HEK293 (cell line): ENCODE data around the gene TRAF7.

ENCODE experiments used
- CTCF ChIA-PET: fragments of 350-600 bp; formaldehyde crosslinking; extraction: SDS; loops from one replicate; lab custom pipeline; 2021; ENCODE audit warnings: antibody characterized with exemption; lab: Yijun Ruan, JAX
- POLR2A ChIA-PET: fragments of 300-600 bp; formaldehyde crosslinking; extraction: SDS; loops from one replicate; lab custom pipeline; 2020; ENCODE audit warnings: antibody characterized with exemption, inconsistent platforms; lab: Yijun Ruan, JAX
- H3K27ac ChIP-seq: fragments of 200-500 bp; sonication (Bioruptor generic); 2 replicates; pipeline ENCODE4 v1.5.1; 2014; ENCODE audit warnings: low read depth, low read length, control low read depth, inconsistent platforms; ENCODE audit errors: extremely low read depth
- H3K36me3 ChIP-seq, 2 experiments: fragments of 200-500 bp in 1 of 2; sonication (Bioruptor generic) in 1 of 2; 1 replicate in 1 of 2; 2 replicates in 1 of 2; pipeline ENCODE4 v1.5.1; 2014 to 2017; ENCODE audit warnings: inconsistent platforms in 2 of 2, low read length in 2 of 2; ENCODE audit not compliant: control insufficient read depth in 2 of 2, insufficient read depth in 1 of 2
- H3K4me1 ChIP-seq: fragments of 200-500 bp; sonication (Bioruptor generic); 2 replicates; pipeline ENCODE4 v1.5.1; 2014; ENCODE audit warnings: mild to moderate bottlenecking, low read length, inconsistent platforms; ENCODE audit not compliant: control insufficient read depth, insufficient read depth
- H3K4me3 ChIP-seq: 2 replicates; pipeline ENCODE4 v1.5.1; 2011; ENCODE audit warnings: low read depth, mild to moderate bottlenecking, control low read depth, low read length, moderate library complexity
- H3K9me3 ChIP-seq: fragments of 200-500 bp; sonication (Bioruptor generic); 2 replicates; pipeline ENCODE4 v1.5.1; 2014; ENCODE audit warnings: low read depth, low read length, inconsistent platforms; ENCODE audit not compliant: control insufficient read depth, insufficient read depth
- EGR2 ChIP-seq: fragments of 450-650 bp; formaldehyde crosslinking; IDR thresholded peaks from 2 replicates; pipeline ENCODE4 v1.5.1; 2016; ENCODE audit warnings: low read depth, missing biosample characterization, missing genetic modification characterization
- KLF1 ChIP-seq: fragments of 450-650 bp; formaldehyde crosslinking; IDR thresholded peaks from 2 replicates; pipeline ENCODE4 v1.5.1; 2016; ENCODE audit warnings: missing biosample characterization, missing genetic modification characterization
- RBAK ChIP-seq: fragments of 450-650 bp; formaldehyde crosslinking; IDR thresholded peaks from 2 replicates; pipeline ENCODE4 v1.5.1; 2016; ENCODE audit warnings: missing biosample characterization, missing genetic modification characterization
- SP2 ChIP-seq: fragments of 450-650 bp; formaldehyde crosslinking; IDR thresholded peaks from 2 replicates; pipeline ENCODE4 v1.5.1; 2016; ENCODE audit warnings: missing biosample characterization, missing genetic modification characterization
- TCF7L2 ChIP-seq: IDR thresholded peaks from 2 replicates; pipeline ENCODE4 v1.6.1; 2011; ENCODE audit warnings: low read depth, mild to moderate bottlenecking, inconsistent platforms, low read length, moderate library complexity, borderline replicate concordance
- ZFHX2 ChIP-seq: fragments of 450-650 bp; formaldehyde crosslinking; conservative IDR thresholded peaks from 2 replicates; pipeline ENCODE4 v1.5.1; 2016; ENCODE audit warnings: missing biosample characterization, missing genetic modification characterization
- ZNF146 ChIP-seq: fragments of 450-650 bp; formaldehyde crosslinking; IDR thresholded peaks from 2 replicates; pipeline ENCODE4 v1.5.1; 2016; ENCODE audit warnings: missing biosample characterization, missing genetic modification characterization
- ZNF175 ChIP-seq: fragments of 450-650 bp; formaldehyde crosslinking; IDR thresholded peaks from 2 replicates; pipeline ENCODE4 v1.5.1; 2016; ENCODE audit warnings: missing biosample characterization, missing genetic modification characterization
- ZNF223 ChIP-seq: fragments of 450-650 bp; formaldehyde crosslinking; IDR thresholded peaks from 2 replicates; pipeline ENCODE4 v1.5.1; 2016; ENCODE audit warnings: missing biosample characterization, missing genetic modification characterization
- ZNF324 ChIP-seq: fragments of 450-650 bp; formaldehyde crosslinking; IDR thresholded peaks from 2 replicates; pipeline ENCODE4 v1.5.1; 2016; ENCODE audit warnings: missing biosample characterization, missing genetic modification characterization
- ZNF341 ChIP-seq: fragments of 450-650 bp; formaldehyde crosslinking; IDR thresholded peaks from 2 replicates; pipeline ENCODE4; 2016; ENCODE audit warnings: low read depth, missing biosample characterization, missing genetic modification characterization
- ZNF37A ChIP-seq: fragments of 450-650 bp; IDR thresholded peaks from 2 replicates; pipeline ENCODE4 v1.5.1; 2018; ENCODE audit warnings: missing biosample characterization, missing genetic modification characterization
- ZNF514 ChIP-seq: fragments of 450-650 bp; formaldehyde crosslinking; IDR thresholded peaks from 2 replicates; pipeline ENCODE4 v1.5.1; 2016; ENCODE audit warnings: missing biosample characterization, missing genetic modification characterization
- ZNF549 ChIP-seq: fragments of 450-650 bp; IDR thresholded peaks from 2 replicates; pipeline ENCODE4 v1.5.1; 2018; ENCODE audit warnings: missing biosample characterization, missing genetic modification characterization, mild to moderate bottlenecking, inconsistent platforms, moderate library complexity
- ZNF600 ChIP-seq: fragments of 450-650 bp; formaldehyde crosslinking; IDR thresholded peaks from 2 replicates; pipeline ENCODE4 v1.5.1; 2016; ENCODE audit warnings: missing biosample characterization, missing genetic modification characterization
- ZNF768 ChIP-seq: fragments of 450-650 bp; formaldehyde crosslinking; IDR thresholded peaks from 2 replicates; pipeline ENCODE4 v1.5.1; 2018; ENCODE audit warnings: missing biosample characterization, mild to moderate bottlenecking, missing genetic modification characterization
- ZNF776 ChIP-seq: fragments of 450-650 bp; formaldehyde crosslinking; IDR thresholded peaks from 2 replicates; pipeline ENCODE4 v1.5.0; 2017; ENCODE audit warnings: missing biosample characterization, missing genetic modification characterization, borderline replicate concordance
- ZNF777 ChIP-seq: fragments of 450-650 bp; formaldehyde crosslinking; IDR thresholded peaks from 2 replicates; pipeline ENCODE4 v1.5.1; 2017; ENCODE audit warnings: missing biosample characterization, missing genetic modification characterization, borderline replicate concordance
- ZNF837 ChIP-seq: fragments of 450-650 bp; formaldehyde crosslinking; IDR thresholded peaks from 2 replicates; pipeline ENCODE4 v1.5.1; 2016; ENCODE audit warnings: missing biosample characterization, missing genetic modification characterization
- TF ChIP-seq, protein P1 (sequence below): fragments of 450-650 bp; formaldehyde crosslinking; IDR thresholded peaks from 2 replicates; pipeline ENCODE4 v1.5.1; 2017; ENCODE audit warnings: missing biosample characterization, missing genetic modification characterization
- TF ChIP-seq, protein P2 (sequence below): fragments of 450-650 bp; formaldehyde crosslinking; IDR thresholded peaks from 2 replicates; pipeline ENCODE4 v1.5.1; 2016; ENCODE audit warnings: missing biosample characterization, missing genetic modification characterization
- TF ChIP-seq, protein P3 (sequence below): fragments of 450-650 bp; formaldehyde crosslinking; IDR thresholded peaks from 2 replicates; pipeline ENCODE4 v1.5.1; 2016; ENCODE audit warnings: missing biosample characterization, missing genetic modification characterization

The TRAF7 gene

DNA sequence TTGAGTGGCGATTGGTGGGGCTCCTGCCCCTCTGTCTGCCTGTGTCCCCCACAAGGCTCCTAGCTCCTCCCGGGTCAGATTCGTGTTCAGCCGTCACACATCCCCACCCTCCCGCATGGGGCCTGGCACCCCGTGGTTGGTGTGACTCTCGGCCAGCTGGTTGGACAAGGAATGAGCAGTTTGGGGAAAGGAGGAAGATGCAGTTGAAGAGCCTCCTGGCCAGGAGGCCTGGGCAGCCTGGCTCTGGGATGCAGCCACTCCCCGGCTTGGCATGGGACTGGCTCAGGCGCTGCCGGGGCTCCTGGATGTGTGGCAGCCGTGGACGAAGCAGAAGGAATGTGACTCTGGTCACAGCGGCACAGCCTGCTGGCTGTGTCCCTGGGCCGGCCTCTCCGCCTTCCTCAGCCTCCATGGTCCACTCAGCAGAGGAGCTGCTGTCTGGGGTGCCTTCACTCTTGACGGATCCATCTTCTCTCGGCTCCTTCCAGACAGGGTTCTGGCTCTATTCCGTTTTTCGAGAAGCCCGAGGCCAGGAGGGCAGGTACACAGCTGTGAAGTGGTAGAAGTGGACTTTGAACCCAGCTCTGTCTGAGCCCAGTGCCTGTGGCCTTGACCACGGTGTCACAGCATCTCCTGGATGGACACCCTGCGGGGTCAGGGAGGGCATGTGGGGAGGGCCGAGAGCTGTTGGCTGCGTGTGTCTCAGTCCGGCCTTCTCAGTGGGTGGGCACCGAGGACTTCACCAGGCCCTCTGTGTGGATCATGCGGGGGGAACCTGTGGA, 2.1 kb downstream of the TRAF7 start:
- CTCF ChIA-PET = interaction anchor here (1.0 to 1.8 kb wide), 2 partner anchors 13 to 37 kb away, joined by 3 to 7 read pairs; no protein-coding TSS in a partner anchor
- TF ChIP-seq, protein P1, sequence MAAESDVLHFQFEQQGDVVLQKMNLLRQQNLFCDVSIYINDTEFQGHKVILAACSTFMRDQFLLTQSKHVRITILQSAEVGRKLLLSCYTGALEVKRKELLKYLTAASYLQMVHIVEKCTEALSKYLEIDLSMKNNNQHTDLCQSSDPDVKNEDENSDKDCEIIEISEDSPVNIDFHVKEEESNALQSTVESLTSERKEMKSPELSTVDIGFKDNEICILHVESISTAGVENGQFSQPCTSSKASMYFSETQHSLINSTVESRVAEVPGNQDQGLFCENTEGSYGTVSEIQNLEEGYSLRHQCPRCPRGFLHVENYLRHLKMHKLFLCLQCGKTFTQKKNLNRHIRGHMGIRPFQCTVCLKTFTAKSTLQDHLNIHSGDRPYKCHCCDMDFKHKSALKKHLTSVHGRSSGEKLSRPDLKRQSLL (tag by site-specific recombination) = peak; percentile 31; the same call in 1 of the 2 replicates
- no peak for TF ChIP-seq ZNF223
- H3K4me1 ChIP-seq = no peaks in the 10 kb centered on the region

DNA sequence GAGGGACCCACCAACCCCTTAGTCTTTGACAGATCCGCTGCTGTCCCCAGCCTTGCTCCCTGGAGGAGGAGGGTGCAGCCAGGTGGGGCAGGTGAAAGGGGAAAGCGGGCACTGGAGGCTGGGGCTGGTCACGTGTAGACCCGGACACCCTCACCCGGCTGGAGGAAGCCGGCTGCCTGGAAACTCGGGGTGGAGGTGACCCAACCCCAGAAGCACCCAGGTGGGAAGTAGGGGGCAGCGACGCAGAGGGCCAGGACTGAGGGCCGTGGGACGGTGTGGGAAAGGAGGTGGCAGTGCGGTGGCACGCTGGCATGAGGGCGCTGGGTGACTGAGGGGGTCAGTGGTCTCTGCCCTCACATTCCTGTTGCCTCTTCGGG, 2.7 kb downstream of the TRAF7 start:
- no peak overlapping the region for H3K4me3 ChIP-seq
- H3K36me3 ChIP-seq = peaks cover 0 to 20% of the 10 kb centered on the region in 2 experiments; a peak in 1 of 3 replicates
- POLR2A ChIA-PET = interaction anchor here (0.7 to 1.6 kb wide), 2 partner anchors 78 to 100 kb away, joined by 3 to 4 read pairs; partner anchors contain the start of gene DNASE1L2
- CTCF ChIA-PET = interaction anchor here (1.0 kb wide), 1 partner anchor 12 kb away, joined by 3 read pairs; no protein-coding TSS in a partner anchor
- H3K4me1 ChIP-seq = no peaks in the 10 kb centered on the region
- no peak overlapping the region for H3K27ac ChIP-seq
- H3K9me3 ChIP-seq = no peaks in the 10 kb centered on the region
- no peak for TF ChIP-seq ZNF175 (tag by site-specific recombination)
- TF ChIP-seq, protein P2, sequence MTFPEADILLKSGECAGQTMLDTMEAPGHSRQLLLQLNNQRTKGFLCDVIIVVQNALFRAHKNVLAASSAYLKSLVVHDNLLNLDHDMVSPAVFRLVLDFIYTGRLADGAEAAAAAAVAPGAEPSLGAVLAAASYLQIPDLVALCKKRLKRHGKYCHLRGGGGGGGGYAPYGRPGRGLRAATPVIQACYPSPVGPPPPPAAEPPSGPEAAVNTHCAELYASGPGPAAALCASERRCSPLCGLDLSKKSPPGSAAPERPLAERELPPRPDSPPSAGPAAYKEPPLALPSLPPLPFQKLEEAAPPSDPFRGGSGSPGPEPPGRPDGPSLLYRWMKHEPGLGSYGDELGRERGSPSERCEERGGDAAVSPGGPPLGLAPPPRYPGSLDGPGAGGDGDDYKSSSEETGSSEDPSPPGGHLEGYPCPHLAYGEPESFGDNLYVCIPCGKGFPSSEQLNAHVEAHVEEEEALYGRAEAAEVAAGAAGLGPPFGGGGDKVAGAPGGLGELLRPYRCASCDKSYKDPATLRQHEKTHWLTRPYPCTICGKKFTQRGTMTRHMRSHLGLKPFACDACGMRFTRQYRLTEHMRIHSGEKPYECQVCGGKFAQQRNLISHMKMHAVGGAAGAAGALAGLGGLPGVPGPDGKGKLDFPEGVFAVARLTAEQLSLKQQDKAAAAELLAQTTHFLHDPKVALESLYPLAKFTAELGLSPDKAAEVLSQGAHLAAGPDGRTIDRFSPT (tag by site-specific recombination) = peak; percentile 50; the same call in 1 of the 2 replicates

More for the DNA sequence above, 2.1 kb downstream of the TRAF7 start:
- no peak overlapping the region for H3K27ac ChIP-seq
- POLR2A ChIA-PET = interaction anchor here (0.7 to 1.6 kb wide), 2 partner anchors 79 to 100 kb away, joined by 3 to 4 read pairs; partner anchors contain the start of gene DNASE1L2
- H3K4me3 ChIP-seq = no peak overlapping the region
- peaks cover 0 to 26% of the 10 kb centered on the region in 2 experiments; a peak in 2 of 3 replicates for H3K36me3 ChIP-seq
- no peaks in the 10 kb centered on the region for H3K9me3 ChIP-seq

DNA sequence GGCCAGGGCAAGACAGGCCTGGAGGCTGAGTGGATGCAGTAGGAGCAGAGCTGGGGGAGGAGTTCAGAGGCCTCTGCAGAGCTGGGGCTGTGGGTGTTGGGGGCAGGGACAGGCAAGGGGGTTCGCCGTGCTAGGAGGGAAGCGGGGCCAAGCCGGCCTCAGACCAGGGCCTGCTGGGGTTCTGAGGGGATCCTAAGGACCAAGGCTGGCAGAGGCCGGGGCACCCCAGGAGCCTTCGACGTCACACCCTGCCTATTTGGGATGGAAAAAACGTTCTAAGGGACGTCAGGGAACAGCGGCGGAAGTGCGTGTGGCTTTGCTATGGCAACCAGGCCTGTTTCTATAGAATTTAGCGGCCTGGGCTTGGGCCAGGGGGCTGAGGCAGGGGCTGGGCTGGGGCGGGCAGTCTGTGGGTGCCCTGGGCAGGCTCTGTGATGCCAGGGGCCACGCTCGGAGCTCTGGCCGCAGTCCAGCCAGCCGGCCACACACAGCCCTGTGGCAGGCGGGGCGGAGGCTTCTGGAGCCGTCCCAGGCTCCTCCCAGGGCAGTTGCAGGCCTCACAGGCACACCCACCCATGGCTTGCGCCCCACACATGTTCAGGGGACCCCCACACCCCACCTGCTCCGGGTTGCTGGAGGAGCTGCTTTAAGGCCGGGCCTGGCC, 3.7 kb downstream of the TRAF7 start:
- TF ChIP-seq ZNF324 = no peak
- TF ChIP-seq TCF7L2 = no peak
- no peak for TF ChIP-seq ZNF837 (tag by site-specific recombination)
- peak; percentile 60; the same call in 1 of the 2 replicates for TF ChIP-seq ZNF341 (tag by site-specific recombination)
- peak; percentile 51 for TF ChIP-seq ZFHX2 (tag by site-specific recombination)
- TF ChIP-seq ZNF600 (tag by site-specific recombination) = no peak
- TF ChIP-seq, protein P3, sequence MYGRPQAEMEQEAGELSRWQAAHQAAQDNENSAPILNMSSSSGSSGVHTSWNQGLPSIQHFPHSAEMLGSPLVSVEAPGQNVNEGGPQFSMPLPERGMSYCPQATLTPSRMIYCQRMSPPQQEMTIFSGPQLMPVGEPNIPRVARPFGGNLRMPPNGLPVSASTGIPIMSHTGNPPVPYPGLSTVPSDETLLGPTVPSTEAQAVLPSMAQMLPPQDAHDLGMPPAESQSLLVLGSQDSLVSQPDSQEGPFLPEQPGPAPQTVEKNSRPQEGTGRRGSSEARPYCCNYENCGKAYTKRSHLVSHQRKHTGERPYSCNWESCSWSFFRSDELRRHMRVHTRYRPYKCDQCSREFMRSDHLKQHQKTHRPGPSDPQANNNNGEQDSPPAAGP (tag by site-specific recombination) = no peak
- no peak for TF ChIP-seq ZNF549
- TF ChIP-seq ZNF776 (tag by site-specific recombination) = no peak
- no peak for TF ChIP-seq ZNF37A (tag by site-specific recombination)
- TF ChIP-seq EGR2 (tag by site-specific recombination) = peak; percentile 62; the same call in 1 of the 2 replicates
- no peak for TF ChIP-seq RBAK
- TF ChIP-seq ZNF768 (tag by site-specific recombination) = no peak
- TF ChIP-seq KLF1 = peak; percentile 75
- no peak for TF ChIP-seq ZNF514 (tag by site-specific recombination)
- no peak for TF ChIP-seq ZNF146 (tag by site-specific recombination)
- no peak for TF ChIP-seq SP2
- no peak for TF ChIP-seq ZNF777
- H3K4me3 ChIP-seq = no peak overlapping the region
- CTCF ChIA-PET = no interaction called here
- H3K4me1 ChIP-seq = no peaks in the 10 kb centered on the region
- peak overlapping the region; percentile 14; the same call in 1 of the 2 replicates for H3K27ac ChIP-seq
- no peaks in the 10 kb centered on the region for H3K9me3 ChIP-seq
- peaks cover 0 to 10% of the 10 kb centered on the region in 2 experiments; a peak in 1 of 3 replicates for H3K36me3 ChIP-seq
- POLR2A ChIA-PET = interaction anchor here (0.6 to 1.6 kb wide), 4 partner anchors 77 to 295 kb away, joined by 3 to 6 read pairs (median 4); partner anchors contain the start of genes DNASE1L2 and RPS2
